Thoracic aorta (tissue), 2 donors: Measurements from ENCODE around the gene CDC42EP5. TPM values are rescaled to one million over a fixed set of nuclear protein-coding genes. Genes with fewer than 3 reads are reported as not detected.
A peak's percentile ranks its signal among the peaks of the same experiment; 100 is the strongest.

Experiments
- ATAC-seq: fragments of 150-250 bp; one replicate; pipeline ENCODE4 v1.8.0; 2017; ENCODE audit warnings: low read depth; ENCODE audit not compliant: insufficient number of reproducible peaks, low FRiP score
- DNase-seq: peaks from one replicate; pipeline ENCODE4 v3.0.0-alpha.2; 2020; ENCODE audit warnings: low spot score
- H3K27ac ChIP-seq, 2 donors: fragments of 200-600 bp; sonication (generic); 1 replicate in 1 of 2; 2 replicates in 1 of 2; pipeline ENCODE4 v1.5.1; 2016; ENCODE audit warnings: mild to moderate bottlenecking in 2 of 2, moderate library complexity in 2 of 2
- H3K27me3 ChIP-seq: fragments of 200-600 bp; sonication (generic); replicated peaks from 2 replicates; pipeline ENCODE4 v1.6.0; 2016; ENCODE audit warnings: mild to moderate bottlenecking; ENCODE audit not compliant: insufficient read depth
- H3K36me3 ChIP-seq: fragments of 200-600 bp; sonication (generic); one replicate; pipeline ENCODE4 v1.5.1; 2016
- H3K4me1 ChIP-seq, 2 donors: fragments of 200-600 bp; sonication (generic); 1 replicate in 1 of 2; 2 replicates in 1 of 2; pipeline versions ENCODE4 v1.5.1 to v1.6.0; 2016; ENCODE audit warnings: low read depth in 2 of 2, mild to moderate bottlenecking in 1 of 2; ENCODE audit not compliant: control insufficient read depth in 1 of 2
- H3K4me3 ChIP-seq: fragments of 200-600 bp; sonication (generic); 2 replicates; pipeline ENCODE4 v1.5.1; 2016; ENCODE audit warnings: mild to moderate bottlenecking
- H3K9me3 ChIP-seq: fragments of 200-600 bp; sonication (generic); 2 replicates; pipeline ENCODE4 v1.5.1; 2016
- CTCF ChIP-seq: fragments of 200-600 bp; sonication (generic); IDR thresholded peaks from one replicate; pipeline ENCODE4 v1.5.1; 2019; ENCODE audit warnings: antibody characterized with exemption
- total RNA-seq, 2 donors: library from RNA; depleted of rRNA; stranded (reverse); fragments of >200 nt; gene quantifications; one replicate each; pipeline versions ENCODE4 v1.1.0 to v1.2.3, GENCODE V29; 2016

CDC42EP5 gene
- total RNA-seq, 2 donors from 2014 or later = 41.2 to 55.9 TPM

- ATAC-seq = no peak
Measured at GRCh38 chr19:54431255-54431838, 41.7 kb downstream of the CDC42EP5 start.

GRCh38 chr19:54430306-54431254 lies 42.5 kb downstream of the CDC42EP5 start:
- Histone ChIP-seq H3K4me1 (peaks cover 0 to 7% of the 10 kb centered on the region in 2 donors), H3K9me3 (no peaks in the 10 kb centered on the region), H3K4me3 (peak overlapping the region; percentile 56), H3K27ac (no peak overlapping the region), H3K36me3 (no peaks in the 10 kb centered on the region), H3K27me3 (peaks cover 5% of the 10 kb centered on the region)
- DNase-seq = no peak
- TF ChIP-seq CTCF = no peak
- ATAC-seq = no peak

More at GRCh38 chr19:54431255-54431838, 41.7 kb downstream of the CDC42EP5 start:
- Histone ChIP-seq H3K27ac (no peak overlapping the region), H3K4me3 (no peak overlapping the region), H3K36me3 (no peaks in the 10 kb centered on the region), H3K9me3 (no peaks in the 10 kb centered on the region), H3K27me3 (peaks cover 5% of the 10 kb centered on the region), H3K4me1 (peaks cover 0 to 7% of the 10 kb centered on the region in 2 donors)
- no peak for DNase-seq
- TF ChIP-seq CTCF = no peak

- DNase-seq = no peak
- no peak for ATAC-seq
Measured at GRCh38 chr19:54429545-54430227, 43.4 kb downstream of the CDC42EP5 start.

GRCh38 chr19:54429176-54429495 lies 44.0 kb downstream of the CDC42EP5 start:
- Histone ChIP-seq H3K36me3 (no peaks in the 10 kb centered on the region), H3K27me3 (peaks cover 5% of the 10 kb centered on the region), H3K4me1 (peaks cover 0 to 7% of the 10 kb centered on the region in 2 donors), H3K9me3 (no peaks in the 10 kb centered on the region), H3K27ac (no peak overlapping the region), H3K4me3 (no peak overlapping the region)
- ATAC-seq = no peak
- no peak for TF ChIP-seq CTCF
- no peak for DNase-seq

More at GRCh38 chr19:54429545-54430227, 43.4 kb downstream of the CDC42EP5 start:
- H3K9me3 ChIP-seq = no peaks in the 10 kb centered on the region
- TF ChIP-seq CTCF = no peak
- H3K36me3 ChIP-seq = no peaks in the 10 kb centered on the region
- no peak overlapping the region for H3K4me3 ChIP-seq
- peaks cover 5% of the 10 kb centered on the region for H3K27me3 ChIP-seq
- H3K27ac ChIP-seq = no peak overlapping the region
- H3K4me1 ChIP-seq = peaks cover 0 to 7% of the 10 kb centered on the region in 2 donors
